ENCODE data around the gene MT1M.

Gene MT1M

GRCh38 chr16:56679078-56679730, 46.7 kb downstream of the MT1M start:
- DNase-seq, result no peak

GRCh38 chr16:56679818-56680217, 47.4 kb downstream of the MT1M start:
- no peak for DNase-seq

GRCh38 chr16:56681939-56682702, 49.7 kb downstream of the MT1M start, which contains the start of gene MT1X:
Gene MT1X, plus strand, starts transcription at chr16:56682470. Its CDS starts 71 bp downstream, at chr16:56682541.
- DNase-seq, result peak; percentile 89

- no peak for DNase-seq
These were observed 50.4 kb downstream of the MT1M start for GRCh38 chr16:56682703-56683397.

Measured in NCI-H2171 treated with DMSO at 0.1 percent for 48 hours (cell line).